Measurements from ENCODE around the gene TMUB1.

The TMUB1 gene

DNA sequence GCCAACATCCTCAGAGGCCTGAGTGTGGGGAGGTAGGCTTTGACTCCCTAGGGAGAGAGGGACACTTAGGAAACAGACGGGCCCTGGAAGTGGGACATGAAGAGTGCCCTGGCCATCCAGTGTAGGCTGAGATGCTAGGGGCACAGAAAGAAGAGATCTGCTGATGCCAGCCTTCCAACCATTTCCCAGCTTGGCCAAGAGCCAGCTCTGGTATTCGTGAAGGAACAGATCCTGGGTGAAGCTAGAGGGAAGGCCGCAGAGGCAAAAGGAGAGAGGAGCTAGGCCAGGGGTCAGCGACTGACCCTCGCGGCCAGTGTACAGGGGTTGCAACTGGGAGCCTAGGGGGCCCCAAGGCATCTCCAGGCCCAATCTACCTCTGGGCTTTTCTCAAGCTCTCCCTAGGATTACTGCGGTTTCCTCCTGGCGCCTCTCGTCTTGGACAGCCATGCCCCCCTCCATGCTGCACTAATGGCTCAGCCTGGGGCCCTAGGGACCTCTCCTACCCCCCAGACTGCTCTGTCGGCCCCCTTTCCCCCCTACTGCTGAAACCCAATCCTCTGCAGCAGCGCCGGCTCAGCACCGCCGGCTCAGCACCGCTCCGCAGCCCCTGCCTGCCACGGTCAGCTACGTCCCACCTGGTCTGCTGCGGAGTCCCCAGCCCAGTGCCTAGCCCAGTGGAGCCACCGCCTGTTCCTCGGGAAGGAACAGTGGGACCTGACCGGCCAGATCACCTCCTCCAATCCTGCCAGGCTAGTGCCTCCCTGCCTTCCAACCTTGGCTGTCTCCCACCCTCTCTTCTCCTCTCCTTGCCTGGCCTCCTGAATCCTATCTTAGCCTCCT is 35.1 kb downstream of the TMUB1 start, which contains the start of gene ASIC3:
Gene ASIC3, plus strand, starts transcription at position 556 of the 840 bp plus-strand sequence. CDS start 355 bp downstream, outside the sequence.
- Histone ChIP-seq H3K9me3 (ENCODE audit: insufficient read depth, low read depth, low read length) (no peaks in the 10 kb centered on the region), H2AFZ (ENCODE audit: low read length) (no peak within 1 kb of the TSS), H3F3A (ENCODE audit: low read depth) (no peaks in the 10 kb centered on the region), H4K20me1 (ENCODE audit: insufficient read depth, low read length, poor library complexity, severe bottlenecking) (no peaks in the 10 kb centered on the region), H3K79me2 (ENCODE audit: insufficient read depth, low read length) (no peaks in the 10 kb centered on the region), H3K4me3 (ENCODE audit: low read length, poor library complexity, severe bottlenecking) (no peak within 1 kb of the TSS), H3K4me2 (ENCODE audit: low read depth, low read length, poor library complexity, severe bottlenecking) (no peak within 1 kb of the TSS), H3K9me2 (replicated peaks; ENCODE audit: low read depth, low read length) (no peaks in the 10 kb centered on the region), H3K27me3 (ENCODE audit: insufficient read depth, low read length, poor library complexity, severe bottlenecking) (no peaks in the 10 kb centered on the region), H3K4me1 (ENCODE audit: insufficient read depth, low read length, poor library complexity, severe bottlenecking) (peaks cover 8% of the 10 kb centered on the region), H3K36me3 (ENCODE audit: insufficient read depth, low read length) (no peaks in the 10 kb centered on the region), H3K9ac (ENCODE audit: low read depth, low read length, poor library complexity, severe bottlenecking) (no peak within 1 kb of the TSS)
- no peak for TF ChIP-seq EZH2phosphoT487 (IDR thresholded peaks at IDR 0.05; ENCODE audit: borderline replicate concordance)
- no peak for TF ChIP-seq CTCF (conservative IDR thresholded peaks at IDR 0.05; ENCODE audit: low read length)

DNA sequence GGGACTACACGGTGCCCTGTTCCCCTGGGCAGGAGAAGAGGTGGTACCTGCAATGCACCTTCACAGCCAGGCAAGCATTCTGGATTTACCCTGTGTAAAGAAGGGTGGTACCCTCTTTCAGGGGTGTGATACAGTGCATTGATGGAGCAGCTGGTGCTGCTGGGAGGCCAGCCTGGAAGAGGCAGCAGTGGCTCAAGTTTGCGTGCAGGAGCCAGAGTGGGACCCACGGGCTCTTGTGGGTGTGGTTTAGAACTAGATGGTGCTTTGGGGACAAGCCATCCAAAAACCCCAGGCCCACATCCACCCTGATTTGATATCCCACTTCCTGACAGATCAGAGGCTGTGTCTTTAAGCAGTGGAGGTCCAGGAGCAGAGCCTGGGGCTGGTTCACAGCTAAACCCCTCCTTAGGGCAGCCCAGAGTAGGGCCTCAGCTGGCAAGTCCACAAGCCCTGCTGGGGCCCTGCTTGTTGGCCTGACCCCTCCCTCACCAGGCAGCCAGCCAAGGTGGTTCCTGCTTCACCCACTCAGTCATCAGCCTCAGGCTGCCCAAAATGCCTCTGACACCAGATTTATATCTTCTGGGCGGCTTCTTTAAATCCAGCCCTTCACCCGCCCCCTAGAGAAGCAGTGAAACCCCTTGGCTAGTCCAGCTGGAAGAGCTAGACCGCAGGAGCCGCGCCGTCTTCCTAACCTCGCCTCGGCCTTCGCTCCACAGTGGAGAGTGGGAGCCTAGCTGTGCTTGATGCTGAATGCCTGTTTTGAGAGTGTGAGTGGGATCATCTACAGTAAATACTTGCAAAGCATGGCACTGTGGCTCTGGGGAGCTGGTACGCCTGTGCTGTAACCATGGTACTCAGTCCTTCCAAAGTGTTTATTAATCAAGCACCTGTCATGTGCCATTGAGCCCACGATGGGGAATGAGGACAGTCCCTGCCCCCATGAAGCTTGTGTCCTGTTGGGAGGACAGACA is 36.4 kb downstream of the TMUB1 start:
- no peaks in the 10 kb centered on the region for H3K36me3 ChIP-seq (ENCODE audit: insufficient read depth, low read length)
- TF ChIP-seq CTCF (conservative IDR thresholded peaks at IDR 0.05; ENCODE audit: low read length) (no peak), EZH2phosphoT487 (IDR thresholded peaks at IDR 0.05; ENCODE audit: borderline replicate concordance) (no peak)
- no peaks in the 10 kb centered on the region for H3K9me3 ChIP-seq (ENCODE audit: insufficient read depth, low read depth, low read length)
- H3K4me1 ChIP-seq (ENCODE audit: insufficient read depth, low read length, poor library complexity, severe bottlenecking), result peaks cover 3% of the 10 kb centered on the region
- H3K79me2 ChIP-seq (ENCODE audit: insufficient read depth, low read length), result no peaks in the 10 kb centered on the region
- no peak overlapping the region for H3K9ac ChIP-seq (ENCODE audit: low read depth, low read length, poor library complexity, severe bottlenecking)
- no peaks in the 10 kb centered on the region for H3F3A ChIP-seq (ENCODE audit: low read depth)
- no peak overlapping the region for H2AFZ ChIP-seq (ENCODE audit: low read length)
- no peaks in the 10 kb centered on the region for H3K9me2 ChIP-seq (replicated peaks; ENCODE audit: low read depth, low read length)
- H3K27me3 ChIP-seq (ENCODE audit: insufficient read depth, low read length, poor library complexity, severe bottlenecking), result no peaks in the 10 kb centered on the region
- no peak overlapping the region for H3K4me2 ChIP-seq (ENCODE audit: low read depth, low read length, poor library complexity, severe bottlenecking)
- H3K4me3 ChIP-seq (ENCODE audit: low read length, poor library complexity, severe bottlenecking), result no peak overlapping the region
- no peaks in the 10 kb centered on the region for H4K20me1 ChIP-seq (ENCODE audit: insufficient read depth, low read length, poor library complexity, severe bottlenecking)

- H3K36me3 ChIP-seq (ENCODE audit: insufficient read depth, low read length), result no peaks in the 10 kb centered on the region
Observed at GRCh38 chr7:151045967-151046366, 37.3 kb downstream of the TMUB1 start.

More at GRCh38 chr7:151045967-151046366, 37.3 kb downstream of the TMUB1 start:
- no peaks in the 10 kb centered on the region for H3K79me2 ChIP-seq (ENCODE audit: insufficient read depth, low read length)
- TF ChIP-seq CTCF (conservative IDR thresholded peaks at IDR 0.05; ENCODE audit: low read length) (no peak), EZH2phosphoT487 (IDR thresholded peaks at IDR 0.05; ENCODE audit: borderline replicate concordance) (no peak)
- H3F3A ChIP-seq (ENCODE audit: low read depth), result no peaks in the 10 kb centered on the region
- H3K4me3 ChIP-seq (ENCODE audit: low read length, poor library complexity, severe bottlenecking), result no peak overlapping the region
- H3K9ac ChIP-seq (ENCODE audit: low read depth, low read length, poor library complexity, severe bottlenecking), result no peak overlapping the region
- H2AFZ ChIP-seq (ENCODE audit: low read length), result no peak overlapping the region
- no peaks in the 10 kb centered on the region for H3K27me3 ChIP-seq (ENCODE audit: insufficient read depth, low read length, poor library complexity, severe bottlenecking)
- no peaks in the 10 kb centered on the region for H3K9me2 ChIP-seq (replicated peaks; ENCODE audit: low read depth, low read length)
- no peaks in the 10 kb centered on the region for H4K20me1 ChIP-seq (ENCODE audit: insufficient read depth, low read length, poor library complexity, severe bottlenecking)
- H3K4me2 ChIP-seq (ENCODE audit: low read depth, low read length, poor library complexity, severe bottlenecking), result no peak overlapping the region
- peaks cover 3% of the 10 kb centered on the region for H3K4me1 ChIP-seq (ENCODE audit: insufficient read depth, low read length, poor library complexity, severe bottlenecking)
- no peaks in the 10 kb centered on the region for H3K9me3 ChIP-seq (ENCODE audit: insufficient read depth, low read depth, low read length)
